ENCODE data around the gene FEZF1. TPM values are rescaled to one million over a fixed set of nuclear protein-coding genes. Genes with fewer than 3 reads are reported as not detected.

The FEZF1 gene
- total and polyA plus RNA-seq, 2 of the 13 experiments (the other 11 are each of a cell fraction or from before 2014, with no cell fraction given): not detected

GRCh38 chr7:122256046-122256445 is 48.5 kb downstream of the FEZF1 start:
- Histone ChIP-seq H3K36me3 (replicated peaks in 1 of 2; ENCODE audit: control insufficient read depth in 1 of 2, insufficient read depth in 2 of 2, low read length in 2 of 2) (no peaks in the 10 kb centered on the region), H3K79me2 (ENCODE audit: insufficient read depth, low read length) (no peaks in the 10 kb centered on the region), H3K27me3 (ENCODE audit: control insufficient read depth in 1 of 2, insufficient read depth in 2 of 2, low read length in 2 of 2) (peaks cover 0 to 10% of the 10 kb centered on the region in 2 experiments; a peak in 2 of 5 replicates), H3K27ac (ENCODE audit: extremely low read length, insufficient read depth, low read length) (no peak overlapping the region), H2AFZ (ENCODE audit: low read length) (no peak overlapping the region), H4K20me1 (ENCODE audit: insufficient read depth, low read length) (no peaks in the 10 kb centered on the region), H3K9me3 (ENCODE audit: low read length) (no peaks in the 10 kb centered on the region), H3K4me2 (ENCODE audit: low read depth, low read length) (no peak overlapping the region), H3K4me3 (replicated peaks in 1 of 3; ENCODE audit: insufficient read depth in 1 of 3, low read depth in 2 of 3, low read length in 3 of 3) (no peak overlapping the region), H3K4me1 (ENCODE audit: insufficient read depth, low read length) (no peaks in the 10 kb centered on the region), H3K9ac (ENCODE audit: insufficient read depth, low read depth, low read length) (no peak overlapping the region)
- POLR2A ChIA-PET: no interaction called here
- TF ChIP-seq REXO4 (CRISPR knock-in tag; IDR thresholded peaks at IDR 0.05; ENCODE audit: borderline replicate concordance) (no peak), DPF2 (CRISPR knock-in tag; IDR thresholded peaks at IDR 0.05; ENCODE audit: borderline replicate concordance, low read depth) (no peak), ZNF784 (CRISPR knock-in tag; IDR thresholded peaks at IDR 0.05; ENCODE audit: borderline replicate concordance) (no peak), KDM3A (CRISPR knock-in tag; IDR thresholded peaks at IDR 0.05; ENCODE audit: low read depth) (no peak), ZNF44 (CRISPR knock-in tag; IDR thresholded peaks at IDR 0.05) (no peak), ZNF776 (CRISPR knock-in tag; IDR thresholded peaks at IDR 0.05) (no peak), TERF1 (CRISPR knock-in tag; IDR thresholded peaks at IDR 0.05) (no peak), ZNF101 (CRISPR knock-in tag; IDR thresholded peaks at IDR 0.05; ENCODE audit: borderline replicate concordance, low read depth) (no peak), MAF1 (CRISPR knock-in tag; IDR thresholded peaks at IDR 0.05; ENCODE audit: borderline replicate concordance) (no peak), PITX1 (CRISPR knock-in tag; IDR thresholded peaks at IDR 0.05) (no peak), ZNF205 (CRISPR knock-in tag; IDR thresholded peaks at IDR 0.05) (no peak), SMAD9 (CRISPR knock-in tag; IDR thresholded peaks at IDR 0.05) (no peak), MBNL3 (CRISPR knock-in tag; conservative IDR thresholded peaks at IDR 0.05) (no peak), GATAD2A (CRISPR knock-in tag; IDR thresholded peaks at IDR 0.05) (no peak), HOXA9 (CRISPR knock-in tag; IDR thresholded peaks at IDR 0.05; ENCODE audit: borderline replicate concordance) (no peak), TMF1 (CRISPR knock-in tag; IDR thresholded peaks at IDR 0.05; ENCODE audit: low read depth) (no peak), HNRNPH1 (optimal IDR thresholded peaks at IDR 0.05; ENCODE audit: low read depth, low read length) (no peak), ZNF556 (CRISPR knock-in tag; IDR thresholded peaks at IDR 0.05; ENCODE audit: borderline replicate concordance) (no peak)
- in situ Hi-C loops (cut with HindIII; ENCODE audit: extremely low pct_ligation_motif_present, low pct_unique_long_range_greater_than_20kb) (no loop called here), intact Hi-C loops (cut with micrococcal nuclease; ENCODE audit: unreplicated experiment) (no loop called here)
- WGBS (ENCODE audit: low lambda C conversion rate): 38% methylated on average over 1 of the region's 1 CpG
- no peak for FAIRE-seq
- ATAC-seq: no peak
- no TSS peak for BruUV-seq (replicated peaks)
- CTCF ChIA-PET (ENCODE audit: low intra/inter-chr PET ratio, low total read pairs): no interaction called here
- DNase-seq (ENCODE audit: low spot score): no peak

All from HepG2 (cell line).